ENCODE data around the gene LPP.
A peak's percentile ranks its signal among the peaks of the same experiment; 100 is the strongest.

LPP gene

GRCh38 chr3:188139466-188139865 lies 14.5 kb upstream of the LPP start:
- no peak for DNase-seq

GRCh38 chr3:188146219-188146618 lies 7.7 kb upstream of the LPP start:
- no peak for DNase-seq

GRCh38 chr3:188147782-188148181 lies 6.2 kb upstream of the LPP start:
- no peak for DNase-seq

- no peak for DNase-seq
Measured at GRCh38 chr3:188148318-188148717, 5.6 kb upstream of the LPP start.

GRCh38 chr3:188149587-188149986 lies 4.4 kb upstream of the LPP start:
- DNase-seq: no peak

GRCh38 chr3:188150982-188151381 lies 3.0 kb upstream of the LPP start:
- DNase-seq: no peak

GRCh38 chr3:188151438-188151837 lies 2.5 kb upstream of the LPP start:
- DNase-seq: no peak

GRCh38 chr3:188152660-188153436 lies 1.1 kb upstream of the LPP start:
- DNase-seq: peak in 1 of 2 donors; percentile 22

GRCh38 chr3:188153437-188154013 lies 432 bp upstream of the LPP start:
- peak in 1 of 2 donors; percentile 55 for DNase-seq

- peak in 1 of 2 donors; percentile 16 for DNase-seq
Measured at GRCh38 chr3:188154809-188155574, 1.0 kb downstream of the LPP start.

GRCh38 chr3:188156056-188156455 lies 2.1 kb downstream of the LPP start:
- DNase-seq: peak in 1 of 2 donors; percentile 19

- peak in 1 of 2 donors; percentile 11 for DNase-seq
Measured at GRCh38 chr3:188157407-188157806, 3.5 kb downstream of the LPP start.

- DNase-seq: no peak
Measured at GRCh38 chr3:188157971-188158370, 4.0 kb downstream of the LPP start.

GRCh38 chr3:188158731-188159310 lies 4.9 kb downstream of the LPP start:
- peak in 1 of 2 donors; percentile 15 for DNase-seq

GRCh38 chr3:188160751-188161150 lies 6.8 kb downstream of the LPP start:
- DNase-seq: no peak

- no peak for DNase-seq
Measured at GRCh38 chr3:188164248-188164687, 10.3 kb downstream of the LPP start.

GRCh38 chr3:188165596-188165995 lies 11.6 kb downstream of the LPP start:
- peak; percentile 38 to 43 for DNase-seq

GRCh38 chr3:188166441-188166840 lies 12.5 kb downstream of the LPP start:
- DNase-seq: no peak

GRCh38 chr3:188168186-188168585 lies 14.2 kb downstream of the LPP start:
- no peak for DNase-seq

- no peak for DNase-seq
Measured at GRCh38 chr3:188168648-188169047, 14.7 kb downstream of the LPP start.

- DNase-seq: no peak
Measured at GRCh38 chr3:188169830-188170455, 16.0 kb downstream of the LPP start.

All from stimulated activated CD4-positive, alpha-beta T cell treated with anti-CD3 and anti-CD28 coated beads, Interleukin-2, amount 100 ng/mL, for 24 hours (primary cell).